ENCODE results near the gene MEGF6. TPM values are rescaled to one million over a fixed set of nuclear protein-coding genes. Genes with fewer than 3 reads are reported as not detected.
A peak's percentile ranks its signal among the peaks of the same experiment; 100 is the strongest.

MEGF6 gene
- total and polyA plus RNA-seq, 4 donors = 53.7 to 332 (median 157) TPM

- Histone ChIP-seq H3K27me3 (ENCODE audit: control insufficient read depth in 1 of 2, insufficient read depth in 2 of 2, low read length in 1 of 2) (no peaks in the 10 kb centered on the region), H3K36me3 (ENCODE audit: control insufficient read depth in 1 of 2, insufficient read depth in 2 of 2, low read length in 1 of 2) (no peaks in the 10 kb centered on the region), H3K4me1 (ENCODE audit: control insufficient read depth in 1 of 2, insufficient read depth in 2 of 2, low read length in 2 of 2) (peaks cover 0 to 3% of the 10 kb centered on the region in 2 donors), H3K27ac (ENCODE audit: low read depth in 1 of 2, low read length in 2 of 2) (no peak overlapping the region), H3K9me3 (ENCODE audit: control insufficient read depth, low read length) (no peaks in the 10 kb centered on the region), H3K4me3 (ENCODE audit: low read length in 2 of 2) (no peak overlapping the region)
- intact Hi-C loops (cut with DNase I) = loop anchor here in 1 of 2 donors (5.0 kb wide), 1 partner anchor 60 kb away; no protein-coding TSS in a partner anchor
- 92 to 94% methylated on average over 6 of the region's 6 CpGs for whole genome bisulfite sequencing, 2 donors
- ATAC-seq (ENCODE audit: low FRiP score) = no peak
- DNase-seq = no peak
Observed at GRCh38 chr1:3552751-3553150, 58.6 kb downstream of the MEGF6 start.

- Histone ChIP-seq H3K4me3 (ENCODE audit: low read length in 2 of 2) (no peak overlapping the region), H3K9me3 (ENCODE audit: control insufficient read depth, low read length) (no peaks in the 10 kb centered on the region), H3K27ac (ENCODE audit: low read depth in 1 of 2, low read length in 2 of 2) (no peak overlapping the region), H3K27me3 (ENCODE audit: control insufficient read depth in 1 of 2, insufficient read depth in 2 of 2, low read length in 1 of 2) (no peaks in the 10 kb centered on the region), H3K4me1 (ENCODE audit: control insufficient read depth in 1 of 2, insufficient read depth in 2 of 2, low read length in 2 of 2) (peaks cover 0 to 3% of the 10 kb centered on the region in 2 donors), H3K36me3 (ENCODE audit: control insufficient read depth in 1 of 2, insufficient read depth in 2 of 2, low read length in 1 of 2) (no peaks in the 10 kb centered on the region)
- ATAC-seq (ENCODE audit: low FRiP score) (no peak), DNase-seq (no peak)
- 91 to 94% methylated on average over 14 of the region's 14 CpGs for WGBS, 2 donors
- intact Hi-C loops (cut with DNase I) = loop anchor here in 1 of 2 donors (5.0 kb wide), 1 partner anchor 60 kb away; no protein-coding TSS in a partner anchor
Observed at GRCh38 chr1:3552176-3552575, 59.1 kb downstream of the MEGF6 start.

- intact Hi-C loops (cut with DNase I) = loop anchor here (1.0 to 5.0 kb wide), 3 partner anchors 21 to 60 kb away; no protein-coding TSS in a partner anchor
- H3K4me1 ChIP-seq (ENCODE audit: control insufficient read depth in 1 of 2, insufficient read depth in 2 of 2, low read length in 2 of 2) = peaks cover 0 to 3% of the 10 kb centered on the region in 2 donors
- DNase-seq (no peak), ATAC-seq (ENCODE audit: low FRiP score) (no peak)
- H3K27ac ChIP-seq (ENCODE audit: low read depth in 1 of 2, low read length in 2 of 2) = no peak overlapping the region
- no peaks in the 10 kb centered on the region for H3K27me3 ChIP-seq (ENCODE audit: control insufficient read depth in 1 of 2, insufficient read depth in 2 of 2, low read length in 1 of 2)
- H3K4me3 ChIP-seq (ENCODE audit: low read length in 2 of 2) = no peak overlapping the region
- no peaks in the 10 kb centered on the region for H3K9me3 ChIP-seq (ENCODE audit: control insufficient read depth, low read length)
- 27 to 28% methylated on average over 10 of the region's 10 CpGs for WGBS, 2 donors
- no peaks in the 10 kb centered on the region for H3K36me3 ChIP-seq (ENCODE audit: control insufficient read depth in 1 of 2, insufficient read depth in 2 of 2, low read length in 1 of 2)
Observed at GRCh38 chr1:3551711-3552110, 59.6 kb downstream of the MEGF6 start.

GRCh38 chr1:3551290-3551678 lies 60.0 kb downstream of the MEGF6 start:
- WGBS, 2 donors = 5 to 7% methylated on average over 5 of the region's 5 CpGs
- Histone ChIP-seq H3K4me3 (ENCODE audit: low read length in 2 of 2) (no peak overlapping the region), H3K27ac (ENCODE audit: low read depth in 1 of 2, low read length in 2 of 2) (no peak overlapping the region), H3K36me3 (ENCODE audit: control insufficient read depth in 1 of 2, insufficient read depth in 2 of 2, low read length in 1 of 2) (no peaks in the 10 kb centered on the region), H3K27me3 (ENCODE audit: control insufficient read depth in 1 of 2, insufficient read depth in 2 of 2, low read length in 1 of 2) (no peaks in the 10 kb centered on the region), H3K4me1 (ENCODE audit: control insufficient read depth in 1 of 2, insufficient read depth in 2 of 2, low read length in 2 of 2) (peaks cover 0 to 3% of the 10 kb centered on the region in 2 donors), H3K9me3 (ENCODE audit: control insufficient read depth, low read length) (no peaks in the 10 kb centered on the region)
- intact Hi-C loops (cut with DNase I) = loop anchor here (1.0 to 5.0 kb wide), 3 partner anchors 20 to 60 kb away; no protein-coding TSS in a partner anchor
- peak; percentile 67 for ATAC-seq (ENCODE audit: low FRiP score)
- peak; percentile 85 to 87 for DNase-seq

GRCh38 chr1:3550511-3551289 lies 60.6 kb downstream of the MEGF6 start:
- H3K9me3 ChIP-seq (ENCODE audit: control insufficient read depth, low read length) = no peaks in the 10 kb centered on the region
- WGBS, 2 donors = 16 to 17% methylated on average over 27 of the region's 27 CpGs
- peaks cover 0 to 3% of the 10 kb centered on the region in 2 donors for H3K4me1 ChIP-seq (ENCODE audit: control insufficient read depth in 1 of 2, insufficient read depth in 2 of 2, low read length in 2 of 2)
- DNase-seq (peak in 1 of 2 donors; percentile 85), ATAC-seq (ENCODE audit: low FRiP score) (no peak)
- no peak overlapping the region for H3K4me3 ChIP-seq (ENCODE audit: low read length in 2 of 2)
- no peaks in the 10 kb centered on the region for H3K36me3 ChIP-seq (ENCODE audit: control insufficient read depth in 1 of 2, insufficient read depth in 2 of 2, low read length in 1 of 2)
- no peak overlapping the region for H3K27ac ChIP-seq (ENCODE audit: low read depth in 1 of 2, low read length in 2 of 2)
- H3K27me3 ChIP-seq (ENCODE audit: control insufficient read depth in 1 of 2, insufficient read depth in 2 of 2, low read length in 1 of 2) = no peaks in the 10 kb centered on the region
- intact Hi-C loops (cut with DNase I) = loop anchor here (1.0 to 5.0 kb wide), 3 partner anchors 20 to 59 kb away; no protein-coding TSS in a partner anchor

GRCh38 chr1:3548895-3549294 lies 62.4 kb downstream of the MEGF6 start:
- Histone ChIP-seq H3K9me3 (ENCODE audit: control insufficient read depth, low read length) (no peaks in the 10 kb centered on the region), H3K4me3 (ENCODE audit: low read length in 2 of 2) (no peak overlapping the region), H3K27ac (ENCODE audit: low read depth in 1 of 2, low read length in 2 of 2) (no peak overlapping the region), H3K36me3 (ENCODE audit: control insufficient read depth in 1 of 2, insufficient read depth in 2 of 2, low read length in 1 of 2) (no peaks in the 10 kb centered on the region), H3K27me3 (ENCODE audit: control insufficient read depth in 1 of 2, insufficient read depth in 2 of 2, low read length in 1 of 2) (no peaks in the 10 kb centered on the region), H3K4me1 (ENCODE audit: control insufficient read depth in 1 of 2, insufficient read depth in 2 of 2, low read length in 2 of 2) (peaks cover 0 to 3% of the 10 kb centered on the region in 2 donors)
- DNase-seq = no peak
- no peak for ATAC-seq (ENCODE audit: low FRiP score)
- intact Hi-C loops (cut with DNase I) = no loop called here
- WGBS, 2 donors = 83 to 88% methylated on average over 15 of the region's 15 CpGs

- Histone ChIP-seq H3K27ac (ENCODE audit: low read depth in 1 of 2, low read length in 2 of 2) (peak overlapping the region in 1 of 2 donors; percentile 22), H3K4me3 (ENCODE audit: low read length in 2 of 2) (no peak overlapping the region), H3K36me3 (ENCODE audit: control insufficient read depth in 1 of 2, insufficient read depth in 2 of 2, low read length in 1 of 2) (no peaks in the 10 kb centered on the region), H3K27me3 (ENCODE audit: control insufficient read depth in 1 of 2, insufficient read depth in 2 of 2, low read length in 1 of 2) (no peaks in the 10 kb centered on the region), H3K9me3 (ENCODE audit: control insufficient read depth, low read length) (no peaks in the 10 kb centered on the region), H3K4me1 (ENCODE audit: control insufficient read depth in 1 of 2, insufficient read depth in 2 of 2, low read length in 2 of 2) (peaks cover 0 to 3% of the 10 kb centered on the region in 2 donors)
- DNase-seq (peak; percentile 81 to 89), ATAC-seq (ENCODE audit: low FRiP score) (peak; percentile 8)
- intact Hi-C loops (cut with DNase I) = no loop called here
- 3 to 10% methylated on average over 22 to 24 of the region's 24 CpGs for WGBS, 2 donors
Observed at GRCh38 chr1:3548156-3548893, 63.0 kb downstream of the MEGF6 start.

GRCh38 chr1:3547055-3548005 lies 64.0 kb downstream of the MEGF6 start:
- 29 to 35% methylated on average over 38 of the region's 38 CpGs for WGBS, 2 donors
- H3K4me3 ChIP-seq (ENCODE audit: low read length in 2 of 2) = no peak overlapping the region
- peak in 1 of 2 donors; percentile 68 for DNase-seq
- H3K9me3 ChIP-seq (ENCODE audit: control insufficient read depth, low read length) = no peaks in the 10 kb centered on the region
- ATAC-seq (ENCODE audit: low FRiP score) = no peak
- intact Hi-C loops (cut with DNase I) = no loop called here
- peaks cover 0 to 3% of the 10 kb centered on the region in 2 donors for H3K4me1 ChIP-seq (ENCODE audit: control insufficient read depth in 1 of 2, insufficient read depth in 2 of 2, low read length in 2 of 2)
- no peaks in the 10 kb centered on the region for H3K27me3 ChIP-seq (ENCODE audit: control insufficient read depth in 1 of 2, insufficient read depth in 2 of 2, low read length in 1 of 2)
- no peaks in the 10 kb centered on the region for H3K36me3 ChIP-seq (ENCODE audit: control insufficient read depth in 1 of 2, insufficient read depth in 2 of 2, low read length in 1 of 2)
- H3K27ac ChIP-seq (ENCODE audit: low read depth in 1 of 2, low read length in 2 of 2) = peak overlapping the region in 1 of 2 donors; percentile 22
